GM21528 (cell line): ENCODE results near the gene SSR2.

Experiments used
- ATAC-seq: cut with Tn5 transposase; IDR thresholded peaks from one replicate; pipeline ENCODE4 v1.9.1; 2021; ENCODE audit warnings: mild to moderate bottlenecking, moderate library complexity; ENCODE audit not compliant: unreplicated experiment, low FRiP score

SSR2 gene

DNA sequence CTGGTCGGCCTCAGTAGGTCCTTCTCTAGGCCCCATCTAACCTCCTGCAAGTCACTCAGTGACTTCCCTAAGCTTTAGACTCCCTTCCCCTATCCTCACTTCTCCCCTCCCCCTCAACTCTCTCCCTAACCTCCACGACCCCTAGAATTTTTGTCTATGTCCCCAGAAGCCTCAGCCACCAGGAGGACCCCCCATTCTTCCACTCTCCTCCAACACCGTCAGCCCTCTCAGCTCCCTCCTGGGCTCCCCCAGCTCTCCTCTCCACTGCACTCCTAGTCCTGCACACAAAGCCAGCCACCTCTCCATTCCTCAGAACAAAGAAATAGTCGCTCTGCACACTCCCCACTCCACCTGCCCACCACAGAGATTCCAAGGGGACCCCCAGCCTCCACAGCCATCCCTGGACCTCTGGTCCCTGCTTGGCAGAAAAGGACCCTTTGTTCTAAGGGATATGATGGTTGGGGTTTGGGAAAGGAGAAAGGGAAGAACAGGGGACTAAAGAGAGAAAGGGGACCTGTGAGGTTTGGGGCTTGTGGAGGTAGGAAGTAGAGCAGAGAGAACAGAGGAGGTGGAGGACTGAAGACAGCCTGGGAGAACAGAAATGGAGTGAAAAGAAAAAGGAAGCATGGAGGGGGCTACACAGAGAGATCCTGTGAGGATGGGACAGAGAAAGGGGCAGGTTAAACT, 45.2 kb downstream of the SSR2 start:
- no peak for ATAC-seq

DNA sequence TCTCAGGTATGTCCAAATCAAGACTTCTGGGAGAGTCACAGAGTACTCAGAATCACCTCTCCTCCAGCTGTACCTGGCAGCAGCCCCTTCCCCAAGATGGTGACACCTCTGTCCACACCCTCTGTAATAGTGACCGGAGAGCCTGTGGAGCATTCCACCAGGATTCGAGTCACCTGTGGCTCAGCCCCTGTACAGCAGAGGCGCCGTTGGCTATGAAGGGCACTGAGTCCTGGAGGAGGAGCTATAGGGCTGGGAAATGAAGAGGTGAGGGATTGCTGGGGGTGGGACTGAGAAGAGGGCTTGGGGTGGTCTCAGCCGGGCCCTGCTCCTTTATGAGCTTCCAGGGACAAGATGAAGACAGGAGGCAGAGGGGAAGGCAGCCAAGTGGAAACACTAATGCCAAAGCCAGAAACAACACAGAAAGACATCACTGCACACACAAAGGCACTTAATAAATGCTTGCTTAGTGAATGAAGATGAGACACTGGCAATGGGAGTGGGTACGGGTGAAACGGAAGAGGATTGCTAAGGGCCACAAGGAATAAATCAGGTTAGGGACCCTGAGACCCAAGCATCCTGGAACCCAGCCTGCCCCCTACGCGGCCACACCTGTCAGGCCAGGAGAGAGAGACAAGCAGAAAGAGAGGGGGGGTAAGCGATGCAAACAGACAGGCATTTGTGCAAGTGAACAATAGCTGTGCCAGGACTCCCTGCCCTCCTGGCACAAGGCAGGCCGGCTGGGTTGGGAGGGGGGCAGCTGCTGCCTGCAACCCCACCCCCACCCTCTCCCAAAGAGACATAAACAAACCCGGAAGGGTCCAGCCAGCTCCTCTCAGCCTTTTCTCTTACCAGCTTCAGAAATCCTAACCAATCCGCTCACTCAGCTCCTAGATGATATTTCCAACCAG, 46.3 kb downstream of the SSR2 start:
- ATAC-seq, result no peak

DNA sequence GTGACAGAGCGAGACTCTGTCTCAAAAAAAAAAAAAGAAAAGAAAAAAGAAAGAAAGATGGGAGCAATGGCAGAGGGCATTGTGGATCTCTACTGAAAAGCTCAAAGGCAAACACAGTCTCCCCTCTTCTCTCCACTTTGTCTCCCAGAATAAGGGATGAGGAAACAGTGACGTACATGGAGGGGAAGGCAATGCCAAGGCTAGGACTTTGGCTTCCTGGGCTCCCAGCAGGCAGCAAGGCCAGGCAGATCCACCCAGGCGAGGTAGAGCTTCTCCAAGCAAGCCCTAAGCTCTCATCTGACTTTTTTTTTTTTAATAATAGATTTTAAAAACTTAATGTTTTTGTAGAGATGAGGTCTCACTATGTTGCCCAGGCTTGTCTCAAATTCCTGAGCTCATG, 47.0 kb downstream of the SSR2 start:
- no peak for ATAC-seq

DNA sequence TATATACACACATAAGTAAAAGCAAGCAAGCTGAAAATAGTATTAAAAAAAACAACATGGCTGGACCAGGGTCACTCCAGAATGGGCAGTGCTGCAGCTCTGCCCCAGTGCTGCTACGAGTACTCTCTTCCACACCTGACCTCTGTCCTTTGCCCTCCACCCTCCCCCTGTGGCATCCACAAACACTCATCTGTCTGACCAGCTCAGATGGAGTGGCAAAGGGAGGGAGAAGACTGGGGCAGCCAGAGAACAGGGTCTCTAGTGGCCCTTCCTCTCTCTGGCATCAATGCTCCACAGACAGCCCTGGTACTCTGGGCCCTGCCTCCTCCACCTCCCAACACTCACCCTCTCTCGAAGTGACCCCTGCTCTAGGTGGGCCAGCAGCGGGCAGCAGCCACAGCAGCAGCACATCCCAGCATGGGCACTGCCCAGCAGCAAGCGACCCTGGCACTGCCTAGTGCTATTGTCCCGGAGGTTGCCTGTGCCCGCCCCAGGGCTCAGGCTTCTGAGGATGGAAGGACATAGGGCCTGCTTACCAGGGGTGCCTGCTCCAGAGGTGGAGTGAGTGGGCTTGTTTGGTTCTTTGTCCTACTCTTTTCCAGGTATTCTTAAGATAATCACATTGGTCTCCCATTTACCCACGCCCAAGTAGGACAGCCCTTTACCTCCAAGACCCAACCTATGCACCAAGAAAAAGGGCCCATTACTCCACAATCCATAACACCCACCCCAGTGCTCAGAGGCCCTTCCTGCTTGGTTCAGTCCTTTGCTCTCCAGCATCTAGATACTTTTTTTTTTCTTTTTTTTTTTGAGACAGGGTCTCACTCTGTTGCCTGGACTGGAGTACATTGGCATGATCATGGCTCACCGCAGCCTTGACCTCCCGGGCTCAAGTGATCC, 48.6 kb downstream of the SSR2 start:
- no peak for ATAC-seq

DNA sequence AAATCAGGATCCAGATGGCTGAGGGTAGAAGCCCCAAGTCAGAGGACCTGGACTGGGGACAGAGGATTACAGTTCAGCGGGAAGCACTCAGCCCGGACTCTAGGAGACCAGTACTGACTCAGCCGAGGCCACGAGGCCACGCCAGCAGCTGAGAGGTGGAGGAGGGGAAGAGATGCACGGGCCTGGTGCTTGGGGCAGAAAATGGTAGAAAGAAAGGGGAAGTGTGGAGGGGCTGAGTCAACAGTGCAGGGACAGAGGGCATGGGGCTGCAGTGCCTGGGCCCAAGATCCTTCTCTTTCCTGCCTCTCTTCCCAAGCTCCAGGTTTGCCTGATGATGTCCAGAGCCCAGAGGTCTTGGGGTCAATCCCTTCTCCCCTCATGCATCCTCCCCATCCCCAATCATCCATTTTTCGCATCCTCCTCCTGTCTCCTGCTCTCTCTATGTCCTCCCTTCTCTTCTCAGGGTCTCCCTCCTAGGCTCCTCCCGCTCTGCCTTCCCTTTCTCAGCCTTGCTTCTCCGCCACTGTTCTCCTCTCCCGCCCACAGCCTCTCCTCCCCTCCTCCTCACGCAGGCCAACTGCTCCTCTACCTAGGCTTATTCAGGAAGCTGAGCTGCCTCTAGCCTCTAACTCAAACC, 50.1 kb downstream of the SSR2 start:
- no peak for ATAC-seq

DNA sequence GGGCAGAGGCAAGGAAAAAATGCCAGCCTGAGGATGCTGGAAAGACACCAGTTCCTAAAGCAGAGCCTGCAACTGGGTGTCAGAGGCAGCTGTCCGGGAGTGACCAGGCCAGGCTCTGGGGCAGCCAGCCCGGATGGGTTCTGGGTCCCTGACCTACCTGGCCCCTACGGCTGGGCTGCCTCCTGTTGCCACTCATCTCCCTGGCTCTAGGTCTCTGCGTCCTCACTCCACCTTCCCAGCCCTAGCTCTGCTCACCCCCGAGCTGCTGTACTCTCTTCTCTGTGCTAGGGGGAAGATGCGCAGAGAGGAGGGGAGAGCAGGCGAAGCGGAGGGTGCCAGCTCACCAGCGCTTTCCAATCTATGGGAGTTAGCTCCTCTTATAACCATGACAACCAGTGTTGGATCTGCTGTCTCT, 51.4 kb downstream of the SSR2 start:
- no peak for ATAC-seq

DNA sequence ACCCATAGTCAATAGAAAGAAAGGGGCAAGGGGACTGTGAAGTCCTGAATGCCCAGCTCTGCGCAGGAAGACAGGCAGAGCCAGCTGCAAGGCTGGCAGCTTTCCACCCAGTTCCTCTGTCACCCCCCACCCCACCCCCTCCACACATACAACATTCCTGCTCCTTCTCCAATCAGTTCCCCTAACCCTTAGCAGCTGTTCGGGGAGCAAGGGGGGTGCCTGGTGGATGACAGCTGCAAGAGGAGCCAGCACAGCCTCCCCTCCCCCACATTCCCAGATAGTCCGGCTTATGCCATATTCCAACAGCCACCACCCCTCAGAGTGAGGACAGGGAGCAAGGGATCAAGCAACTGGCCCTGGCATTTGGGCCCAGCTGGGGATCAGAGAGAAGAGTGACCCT, 52.1 kb downstream of the SSR2 start:
- ATAC-seq, result no peak

DNA sequence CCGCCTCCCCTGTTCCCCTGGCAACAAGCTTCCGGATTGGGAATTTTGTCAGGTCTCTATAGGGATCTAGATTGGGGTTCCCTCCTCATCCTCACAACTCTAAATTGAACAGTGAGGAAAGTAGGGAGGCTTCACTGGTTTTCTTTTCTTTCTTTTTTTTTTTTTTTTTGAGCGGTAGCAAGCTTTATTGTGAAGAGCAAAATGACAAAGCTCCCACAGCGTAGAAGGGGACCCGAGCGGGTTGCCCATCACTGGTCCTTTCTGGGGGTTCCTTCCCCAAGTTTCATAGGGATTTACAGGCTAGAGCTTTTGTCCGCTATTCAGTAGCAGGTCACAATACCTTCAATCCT, 52.7 kb downstream of the SSR2 start:
- no peak for ATAC-seq

DNA sequence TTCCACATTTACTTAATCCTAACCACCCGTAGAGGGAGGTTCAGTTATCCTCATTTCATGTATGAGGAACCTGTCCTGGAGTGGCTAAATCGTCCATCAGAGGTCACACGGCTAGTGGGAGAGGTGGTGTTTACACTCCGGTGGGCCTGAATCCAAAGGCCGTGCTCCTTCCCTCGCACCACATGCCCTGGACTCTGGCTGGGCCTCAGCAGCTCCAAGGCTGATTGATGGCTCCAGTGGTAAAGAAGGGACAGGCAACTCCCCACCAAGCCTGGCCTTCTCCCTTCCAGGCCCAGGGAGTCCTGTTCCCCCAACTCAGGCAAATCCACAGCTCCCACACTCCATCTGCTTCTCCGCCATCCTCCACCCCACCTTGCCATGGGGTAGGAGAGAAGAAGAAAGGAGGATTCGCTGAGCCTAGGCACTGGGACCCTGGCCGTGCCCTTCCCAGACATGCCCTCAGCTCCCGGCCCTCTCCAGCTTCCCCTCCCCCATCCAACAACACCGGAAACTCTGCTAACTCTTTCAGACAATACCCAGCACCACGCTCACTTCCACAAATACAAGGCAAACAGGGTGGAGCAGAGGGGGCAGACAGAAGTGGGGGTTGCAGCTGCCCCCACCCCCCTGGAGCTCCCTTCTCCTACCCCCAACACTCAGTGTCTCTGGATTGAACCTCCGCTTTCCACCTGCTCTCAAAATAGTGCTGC, 53.3 kb downstream of the SSR2 start:
- no peak for ATAC-seq

DNA sequence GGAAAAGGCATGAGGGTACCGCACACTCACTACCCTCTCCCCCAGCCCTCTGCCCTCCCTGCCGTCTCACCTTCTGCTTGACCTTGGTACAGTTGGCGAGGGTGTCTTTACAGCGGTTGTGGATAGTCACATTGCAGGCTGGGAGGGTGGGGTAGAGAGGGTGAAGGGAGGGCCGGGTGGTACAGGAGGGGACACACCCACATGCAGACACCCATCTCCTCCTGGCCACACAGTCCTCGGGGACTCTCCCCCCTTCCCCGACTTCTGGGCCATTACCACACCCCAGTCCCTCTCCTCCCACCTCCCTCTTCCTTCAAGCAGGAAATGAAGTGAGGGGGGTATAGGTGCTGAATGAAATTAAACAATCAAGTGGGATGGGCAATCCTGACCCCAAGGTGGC, 54.0 kb downstream of the SSR2 start:
- ATAC-seq, result no peak

DNA sequence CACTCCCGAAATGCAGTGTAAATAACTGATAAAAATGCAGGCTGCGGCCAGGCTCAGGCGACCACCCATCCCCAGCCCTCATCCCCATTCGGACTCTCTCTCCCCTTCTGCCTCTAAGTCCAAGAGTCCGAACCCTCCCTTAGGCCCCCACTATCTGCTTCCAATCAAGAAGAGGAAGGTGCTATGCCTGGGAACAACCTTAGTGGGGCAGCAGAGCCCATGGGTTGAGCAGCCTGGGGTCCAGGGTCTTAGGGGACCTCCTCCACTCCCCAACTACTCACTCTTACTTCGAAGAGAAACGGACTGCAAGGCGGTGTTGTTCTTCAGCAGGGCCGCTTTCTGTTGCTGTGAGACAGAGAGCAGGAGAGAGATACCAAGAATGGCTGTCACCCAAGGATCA, 54.6 kb downstream of the SSR2 start:
- no peak for ATAC-seq

DNA sequence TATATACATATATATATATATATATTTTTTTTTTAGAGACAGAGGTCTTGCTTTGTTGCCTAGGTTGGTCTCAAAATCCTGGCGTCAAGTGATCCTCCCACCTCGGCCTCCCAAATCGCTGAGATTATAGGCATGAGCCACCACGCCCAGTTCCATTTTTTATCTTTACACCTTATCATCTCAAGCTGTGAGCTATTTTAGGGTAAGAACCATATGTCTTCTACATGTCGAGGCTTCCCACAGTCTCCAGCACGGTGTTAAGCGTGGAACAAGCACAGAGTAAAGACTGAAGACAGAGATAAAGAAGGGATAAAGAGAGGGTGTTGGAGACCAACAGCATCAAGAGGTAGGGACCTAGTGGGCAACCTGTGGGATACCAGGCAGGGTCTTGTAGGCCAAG, 56.6 kb downstream of the SSR2 start:
- ATAC-seq, result no peak

DNA sequence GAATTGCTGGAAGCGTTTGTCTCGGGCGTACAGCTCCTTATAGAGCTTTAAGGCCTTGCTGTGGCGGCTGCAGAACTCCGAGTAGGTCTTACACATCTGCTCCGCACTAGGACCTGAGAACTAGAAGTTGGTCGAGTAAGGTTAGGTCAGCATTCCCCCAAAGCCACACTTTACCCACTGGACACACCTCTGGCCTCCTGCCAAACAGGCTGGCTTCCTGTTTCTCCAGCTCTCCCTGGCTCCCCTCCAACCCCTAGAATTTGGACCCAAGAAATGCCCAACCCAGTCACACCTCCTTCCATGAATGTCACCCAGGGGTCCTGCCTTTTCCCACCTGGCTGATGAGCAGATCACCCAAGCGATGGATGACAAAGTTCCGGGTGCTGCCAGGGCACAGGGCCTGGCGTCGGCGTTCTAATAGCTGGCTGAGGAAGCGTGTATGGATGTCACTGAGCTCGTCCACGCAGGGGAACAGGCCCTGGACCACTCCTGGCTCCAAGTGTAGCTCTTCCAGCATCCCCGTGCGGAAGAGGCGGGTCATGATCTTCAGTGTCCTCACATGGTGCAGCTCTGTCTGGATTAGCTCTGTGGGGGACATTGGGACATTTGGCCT, 58.0 kb downstream of the SSR2 start:
- ATAC-seq, result no peak

DNA sequence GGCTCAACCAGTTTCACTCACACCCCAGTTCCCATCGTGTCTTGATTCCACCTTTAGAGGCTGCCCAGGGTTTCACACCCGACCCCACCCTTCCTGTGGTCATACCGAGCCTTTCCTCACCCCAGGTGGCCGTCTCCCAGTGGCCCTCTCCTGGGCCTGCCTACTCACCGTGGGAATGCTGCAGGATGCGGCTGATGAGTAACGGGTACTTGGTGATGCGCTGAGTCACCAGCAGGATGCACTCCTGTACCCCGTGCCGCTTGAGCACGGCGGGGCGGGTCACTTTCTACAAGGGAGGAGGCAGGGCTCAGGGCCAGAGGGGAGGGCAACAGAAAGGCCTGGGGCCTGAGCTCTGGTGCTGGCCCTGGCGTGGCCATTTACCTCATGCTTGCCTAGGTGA, 58.8 kb downstream of the SSR2 start:
- ATAC-seq, result no peak

DNA sequence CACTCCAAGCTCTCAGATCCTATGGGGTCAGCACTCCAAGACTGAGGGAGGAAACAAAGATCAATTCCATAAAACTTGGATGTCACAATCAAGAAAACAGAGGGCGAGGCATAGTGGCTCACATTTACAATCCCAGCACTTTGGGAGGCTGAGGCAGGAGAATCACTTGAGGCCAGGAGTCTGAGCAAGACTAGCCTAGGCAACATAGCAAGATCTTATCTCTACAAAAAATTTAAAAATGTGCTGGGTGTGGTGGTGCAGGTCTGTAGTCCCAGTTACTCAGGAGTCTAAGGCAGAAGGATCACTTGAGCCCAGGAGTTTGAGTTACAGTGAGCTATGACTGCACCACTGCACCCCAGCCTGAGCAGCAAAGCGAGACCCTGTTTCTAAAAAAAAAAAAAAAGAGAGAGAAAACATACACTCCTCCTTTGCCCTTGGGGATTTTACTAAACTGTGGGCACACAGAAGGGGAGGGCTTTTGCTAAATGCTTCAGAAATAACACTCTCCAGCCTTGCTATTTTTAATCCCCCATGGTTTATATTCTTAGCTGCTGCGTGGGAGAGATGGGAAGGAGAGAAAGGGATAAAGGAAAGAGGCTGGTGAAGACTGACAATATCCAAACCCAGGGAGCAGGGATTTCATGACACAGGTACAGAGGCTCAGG, 60.5 kb downstream of the SSR2 start:
- ATAC-seq, result no peak
